HFF-Myc (cell line): ENCODE data around the gene OR8K5.
"Not testable (repeated sequence)": the region's sequence is repeated elsewhere in the genome, so short reads cannot be mapped to it uniquely, and the experiment has no call there.

Source experiments
- DNase-seq: peaks from one replicate; pipeline ENCODE4 v3.0.0-alpha.2; 2011; ENCODE audit warnings: low read depth; ENCODE audit errors: extremely low read depth
- H3K4me3 ChIP-seq: replicated peaks from 2 replicates; pipeline ENCODE4 v1.5.1; 2011; ENCODE audit warnings: low read depth, mild to moderate bottlenecking, control low read depth, low read length
- CTCF ChIP-seq: IDR thresholded peaks from 2 replicates; pipeline ENCODE4 v1.5.1; 2012; ENCODE audit warnings: mild to moderate bottlenecking, low read depth, low read length, control low read depth; ENCODE audit errors: missing control alignments

OR8K5 gene

GRCh38 chr11:56172256-56172830 is 12.2 kb upstream of the OR8K5 start:
- no peak overlapping the region for H3K4me3 ChIP-seq
- DNase-seq: no peak
- TF ChIP-seq CTCF: no peak

- no peak for TF ChIP-seq CTCF
- H3K4me3 ChIP-seq: no peak overlapping the region
- no peak for DNase-seq
Measured at GRCh38 chr11:56163804-56164203, 3.7 kb upstream of the OR8K5 start.

GRCh38 chr11:56152333-56152732 is 7.8 kb downstream of the OR8K5 start:
- no peak for TF ChIP-seq CTCF
- no peak for DNase-seq
- H3K4me3 ChIP-seq: no peak overlapping the region

- no peak for DNase-seq
- H3K4me3 ChIP-seq: no peak overlapping the region
- TF ChIP-seq CTCF: no peak
Measured at GRCh38 chr11:56151376-56151775, 8.7 kb downstream of the OR8K5 start.

GRCh38 chr11:56143681-56144080 is 16.4 kb downstream of the OR8K5 start:
- H3K4me3 ChIP-seq, DNase-seq: not testable (repeated sequence)

GRCh38 chr11:56140151-56140661 is 19.9 kb downstream of the OR8K5 start, which contains the start of gene OR8J3:
Gene OR8J3, minus strand, starts transcription at chr11:56140201. Its CDS starts 2,483 bp downstream, at chr11:56137718.
- no peak within 1 kb of the TSS for H3K4me3 ChIP-seq
- no peak for TF ChIP-seq CTCF
- no peak for DNase-seq

GRCh38 chr11:56122073-56122472 is 38.0 kb downstream of the OR8K5 start, which contains the start of gene OR8H3:
Gene OR8H3, plus strand, starts transcription at chr11:56122373. Its CDS starts 0 bp downstream, at chr11:56122373.
- TF ChIP-seq CTCF: no peak
- no peak within 1 kb of the TSS for H3K4me3 ChIP-seq
- DNase-seq: no peak
